WTC11 (cell line): Measurements from ENCODE around the gene GABARAPL1. TPM values are rescaled to one million over a fixed set of nuclear protein-coding genes. Genes with fewer than 3 reads are reported as not detected.

Source experiments
- ATAC-seq: fragments of 200-7000 bp; cut with Tn5 transposase; 2 replicates; pipeline ENCODE4 v1.10.0; 2021; ENCODE audit warnings: mild to moderate bottlenecking, moderate library complexity
- CTCF ChIA-PET: fragments of 300-600 bp; sonication (Branson Sonifier 250); formaldehyde crosslinking; loops from one replicate; lab custom pipeline; 2021; ENCODE audit warnings: antibody characterized with exemption; lab: Charles Lee
- POLR2A ChIA-PET: fragments of 350-600 bp; sonication (Branson Sonifier 250); formaldehyde crosslinking; loops from one replicate; lab custom pipeline; 2021; ENCODE audit warnings: antibody characterized with exemption; lab: Charles Lee
- DNase-seq: peaks from one replicate; pipeline ENCODE4 v3.0.0; 2021; ENCODE audit warnings: low spot score
- H3K27ac Mint-ChIP-seq: 2 replicates; pipeline ENCODE4 v1.8.0; 2021; ENCODE audit warnings: mixed read lengths
- H3K27me3 Mint-ChIP-seq: 2 replicates; pipeline ENCODE4 v1.8.0; 2021; ENCODE audit warnings: low read depth, mild to moderate bottlenecking, moderate library complexity, mixed read lengths
- H3K36me3 Mint-ChIP-seq: 2 replicates; pipeline ENCODE4 v1.8.0; 2021; ENCODE audit warnings: mixed read lengths
- H3K4me1 Mint-ChIP-seq: 2 replicates; pipeline ENCODE4 v1.8.0; 2022; ENCODE audit warnings: mixed read lengths
- H3K4me3 Mint-ChIP-seq: 2 replicates; pipeline ENCODE4 v1.8.0; 2021; ENCODE audit warnings: mild to moderate bottlenecking, moderate library complexity, mixed read lengths
- H3K9me3 Mint-ChIP-seq: 2 replicates; pipeline ENCODE4 v1.8.0; 2021; ENCODE audit warnings: mixed read lengths
- ATF2 ChIP-seq: sonication (generic); formaldehyde crosslinking; IDR thresholded peaks from 2 replicates; pipeline ENCODE4 v1.8.1; 2022; ENCODE audit warnings: low read depth, missing genetic modification reagents, borderline replicate concordance
- ATF6 ChIP-seq: sonication (generic); formaldehyde crosslinking; IDR thresholded peaks from 2 replicates; pipeline ENCODE4 v1.8.1; 2023; ENCODE audit warnings: mild to moderate bottlenecking, missing genetic modification reagents
- CBFB ChIP-seq: sonication (generic); formaldehyde crosslinking; IDR thresholded peaks from 2 replicates; pipeline ENCODE4 v1.8.1; 2022; ENCODE audit warnings: mild to moderate bottlenecking, low read depth, missing genetic modification reagents
- CDX4 ChIP-seq: fragments of 250-450 bp; sonication (Bioruptor Pico); IDR thresholded peaks from 2 replicates; pipeline ENCODE4 v1.9.0; 2021; ENCODE audit warnings: moderate library complexity, mild to moderate bottlenecking, inconsistent platforms, borderline replicate concordance
- CREM ChIP-seq: sonication (generic); formaldehyde crosslinking; IDR thresholded peaks from 2 replicates; pipeline ENCODE4 v1.8.1; 2022; ENCODE audit warnings: mild to moderate bottlenecking, missing genetic modification reagents, moderate library complexity
- E2F1 ChIP-seq: sonication (generic); formaldehyde crosslinking; IDR thresholded peaks from 2 replicates; pipeline ENCODE4 v1.8.0; 2022; ENCODE audit warnings: mild to moderate bottlenecking, missing genetic modification reagents
- ELF4 ChIP-seq: sonication (generic); formaldehyde crosslinking; IDR thresholded peaks from 2 replicates; pipeline ENCODE4 v1.8.1; 2022; ENCODE audit warnings: low read depth, mild to moderate bottlenecking, moderate library complexity, missing genetic modification reagents
- FOXJ3 ChIP-seq: sonication (generic); formaldehyde crosslinking; IDR thresholded peaks from 2 replicates; pipeline ENCODE4 v1.9.0; 2021; ENCODE audit warnings: missing genetic modification reagents, mild to moderate bottlenecking, borderline replicate concordance
- HMGA2 ChIP-seq: fragments of 250-450 bp; sonication (Bioruptor Pico); IDR thresholded peaks from 2 replicates; pipeline ENCODE4 v1.4.0; 2021; ENCODE audit warnings: mild to moderate bottlenecking, moderate library complexity
- MXD4 ChIP-seq: fragments of 250-450 bp; sonication (Bioruptor Pico); IDR thresholded peaks from 2 replicates; pipeline ENCODE4 v1.8.0; 2021; ENCODE audit warnings: mild to moderate bottlenecking, moderate library complexity, borderline replicate concordance
- NFATC4 ChIP-seq: fragments of 250-450 bp; sonication (Bioruptor Pico); IDR thresholded peaks from 2 replicates; pipeline ENCODE4 v1.9.0; 2021; ENCODE audit warnings: mild to moderate bottlenecking
- PRRX2 ChIP-seq: fragments of 250-450 bp; sonication (Bioruptor Pico); IDR thresholded peaks from 2 replicates; pipeline ENCODE4 v1.8.0; 2021; ENCODE audit warnings: mild to moderate bottlenecking
- ZNF219 ChIP-seq: sonication (generic); formaldehyde crosslinking; IDR thresholded peaks from 2 replicates; pipeline ENCODE4 v1.8.0; 2023; ENCODE audit warnings: missing genetic modification reagents, mild to moderate bottlenecking, borderline replicate concordance
- ZNF263 ChIP-seq: sonication (generic); formaldehyde crosslinking; IDR thresholded peaks from 2 replicates; pipeline ENCODE4 v1.8.1; 2022; ENCODE audit warnings: low read depth, mild to moderate bottlenecking, moderate library complexity, missing genetic modification reagents
- ZNF281 ChIP-seq: sonication (generic); formaldehyde crosslinking; IDR thresholded peaks from 2 replicates; pipeline ENCODE4 v1.8.0; 2023; ENCODE audit warnings: mild to moderate bottlenecking, missing genetic modification reagents
- ZNF317 ChIP-seq: sonication (generic); formaldehyde crosslinking; IDR thresholded peaks from 2 replicates; pipeline ENCODE4 v1.8.1; 2023; ENCODE audit warnings: low read depth, mild to moderate bottlenecking, moderate library complexity, missing genetic modification reagents, borderline replicate concordance
- ZSCAN18 ChIP-seq: fragments of 250-450 bp; sonication (Bioruptor Pico); IDR thresholded peaks from 2 replicates; pipeline ENCODE4 v2.1.2; 2022; ENCODE audit warnings: mild to moderate bottlenecking, moderate library complexity
- total RNA-seq: library from RNA; stranded (reverse); gene quantifications from 3 replicates; pipeline ENCODE4 v1.2.3, GENCODE V29; 2021
- TF ChIP-seq, protein P1 (sequence below): sonication (generic); formaldehyde crosslinking; IDR thresholded peaks from 2 replicates; pipeline ENCODE4 v1.8.0; 2023; ENCODE audit warnings: missing genetic modification reagents, mild to moderate bottlenecking, borderline replicate concordance

GABARAPL1 gene
- total RNA-seq, 1 experiment from 2014 or later, result 85.2 TPM

DNA sequence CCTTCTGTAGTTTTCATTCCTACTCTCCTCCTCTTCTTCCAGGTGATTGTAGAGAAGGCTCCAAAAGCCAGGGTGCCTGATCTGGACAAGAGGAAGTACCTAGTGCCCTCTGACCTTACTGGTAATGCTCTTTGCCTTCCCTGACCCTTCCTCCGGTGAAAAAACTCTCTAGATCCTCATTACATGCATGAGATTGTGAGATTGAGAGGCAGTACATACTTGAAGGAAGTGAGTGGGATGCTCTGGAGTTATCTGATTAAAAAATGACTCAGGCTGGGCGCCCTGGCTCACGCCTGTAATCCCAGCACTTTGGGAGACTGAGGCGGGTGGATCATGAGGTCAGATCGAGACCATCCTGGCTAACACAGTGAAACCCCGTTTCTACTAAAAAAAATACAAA is 5.3 kb downstream of the GABARAPL1 start:
- TF ChIP-seq MXD4 (CRISPR knock-in tag) (no peak), ELF4 (CRISPR knock-in tag) (no peak), ATF2 (no peak), CBFB (CRISPR knock-in tag) (no peak), ZNF263 (CRISPR knock-in tag) (no peak), ZNF317 (CRISPR knock-in tag) (no peak), ZNF219 (CRISPR knock-in tag) (no peak), PRRX2 (CRISPR knock-in tag) (no peak), ZSCAN18 (no peak), HMGA2 (CRISPR knock-in tag) (no peak), E2F1 (CRISPR knock-in tag) (no peak), ZNF281 (CRISPR knock-in tag) (no peak), FOXJ3 (CRISPR knock-in tag) (no peak), ATF6 (no peak), CREM (CRISPR knock-in tag) (no peak), NFATC4 (CRISPR knock-in tag) (no peak), CDX4 (CRISPR knock-in tag) (no peak)
- TF ChIP-seq, protein P1, sequence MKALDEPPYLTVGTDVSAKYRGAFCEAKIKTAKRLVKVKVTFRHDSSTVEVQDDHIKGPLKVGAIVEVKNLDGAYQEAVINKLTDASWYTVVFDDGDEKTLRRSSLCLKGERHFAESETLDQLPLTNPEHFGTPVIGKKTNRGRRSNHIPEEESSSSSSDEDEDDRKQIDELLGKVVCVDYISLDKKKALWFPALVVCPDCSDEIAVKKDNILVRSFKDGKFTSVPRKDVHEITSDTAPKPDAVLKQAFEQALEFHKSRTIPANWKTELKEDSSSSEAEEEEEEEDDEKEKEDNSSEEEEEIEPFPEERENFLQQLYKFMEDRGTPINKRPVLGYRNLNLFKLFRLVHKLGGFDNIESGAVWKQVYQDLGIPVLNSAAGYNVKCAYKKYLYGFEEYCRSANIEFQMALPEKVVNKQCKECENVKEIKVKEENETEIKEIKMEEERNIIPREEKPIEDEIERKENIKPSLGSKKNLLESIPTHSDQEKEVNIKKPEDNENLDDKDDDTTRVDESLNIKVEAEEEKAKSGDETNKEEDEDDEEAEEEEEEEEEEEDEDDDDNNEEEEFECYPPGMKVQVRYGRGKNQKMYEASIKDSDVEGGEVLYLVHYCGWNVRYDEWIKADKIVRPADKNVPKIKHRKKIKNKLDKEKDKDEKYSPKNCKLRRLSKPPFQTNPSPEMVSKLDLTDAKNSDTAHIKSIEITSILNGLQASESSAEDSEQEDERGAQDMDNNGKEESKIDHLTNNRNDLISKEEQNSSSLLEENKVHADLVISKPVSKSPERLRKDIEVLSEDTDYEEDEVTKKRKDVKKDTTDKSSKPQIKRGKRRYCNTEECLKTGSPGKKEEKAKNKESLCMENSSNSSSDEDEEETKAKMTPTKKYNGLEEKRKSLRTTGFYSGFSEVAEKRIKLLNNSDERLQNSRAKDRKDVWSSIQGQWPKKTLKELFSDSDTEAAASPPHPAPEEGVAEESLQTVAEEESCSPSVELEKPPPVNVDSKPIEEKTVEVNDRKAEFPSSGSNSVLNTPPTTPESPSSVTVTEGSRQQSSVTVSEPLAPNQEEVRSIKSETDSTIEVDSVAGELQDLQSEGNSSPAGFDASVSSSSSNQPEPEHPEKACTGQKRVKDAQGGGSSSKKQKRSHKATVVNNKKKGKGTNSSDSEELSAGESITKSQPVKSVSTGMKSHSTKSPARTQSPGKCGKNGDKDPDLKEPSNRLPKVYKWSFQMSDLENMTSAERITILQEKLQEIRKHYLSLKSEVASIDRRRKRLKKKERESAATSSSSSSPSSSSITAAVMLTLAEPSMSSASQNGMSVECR (CRISPR knock-in tag), result no peak
- Mint-ChIP-seq H3K4me1 (peaks cover 16% of the 10 kb centered on the region), H3K27me3 (no peaks in the 10 kb centered on the region), H3K27ac (no peak overlapping the region), H3K4me3 (no peak overlapping the region), H3K9me3 (no peaks in the 10 kb centered on the region), H3K36me3 (peaks cover 41% of the 10 kb centered on the region)
- ATAC-seq (no peak), DNase-seq (no peak)
- ChIA-PET CTCF (no interaction called here), POLR2A (no interaction called here)
